GDM1 (cell line): Measurements from ENCODE around the gene RAD9A.
"Not testable (repeated sequence)": the region's sequence is repeated elsewhere in the genome, so short reads cannot be mapped to it uniquely, and the experiment has no call there.

Experiments used
- DNase-seq: peaks from one replicate; lab custom pipeline; 2025; lab: John Stamatoyannopoulos, UW

The RAD9A gene

GRCh38 chr11:67397536-67397935 is 5.8 kb downstream of the RAD9A start:
- DNase-seq = no peak

GRCh38 chr11:67397986-67398660 is 6.3 kb downstream of the RAD9A start:
- DNase-seq = no peak

DNA sequence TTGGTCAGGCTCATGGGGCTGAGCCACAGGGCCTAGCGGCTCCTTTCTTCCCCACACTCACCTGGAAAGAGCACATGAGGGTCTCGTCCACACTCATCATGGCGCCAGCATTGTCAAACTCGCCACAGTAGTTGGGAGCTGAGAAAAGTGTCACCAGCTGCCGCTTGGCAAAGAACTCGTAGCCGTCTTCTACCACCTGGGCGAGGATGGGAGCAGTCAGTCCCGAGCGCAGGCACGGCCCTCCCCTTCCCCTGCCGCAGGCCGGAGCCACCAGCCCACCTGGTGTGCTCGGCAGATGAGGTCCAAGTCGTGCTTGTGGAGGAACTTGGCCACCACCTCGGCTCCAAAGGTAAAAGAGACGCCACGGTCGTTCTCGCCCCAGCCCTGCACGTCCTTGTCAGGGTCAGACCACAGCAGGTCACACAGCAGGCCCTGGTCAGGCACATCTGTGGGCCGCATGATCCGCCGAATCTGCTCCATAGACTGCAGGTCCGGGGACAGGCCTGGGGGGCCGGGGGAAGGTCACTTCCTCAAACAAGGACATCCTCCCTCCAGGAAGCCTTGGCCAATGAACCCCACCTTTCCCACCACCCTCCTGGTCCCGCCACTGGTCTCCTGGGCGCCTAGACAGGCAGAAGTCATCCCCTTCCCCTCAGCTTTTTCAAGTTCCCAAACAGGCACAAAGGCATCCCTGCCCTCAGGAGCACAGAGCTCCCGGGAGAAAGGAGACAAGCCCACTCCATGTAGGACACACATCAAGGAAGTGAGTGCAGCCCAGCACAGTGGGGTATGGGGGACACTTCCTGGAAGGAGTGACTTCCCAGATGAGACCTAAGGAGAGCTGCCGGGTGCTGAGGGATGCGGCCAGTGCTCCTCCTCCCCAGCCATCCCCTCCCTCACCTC is 7.1 kb downstream of the RAD9A start:
- DNase-seq = no peak

- no peak for DNase-seq
These were observed 8.6 kb downstream of the RAD9A start for GRCh38 chr11:67400251-67400941.

GRCh38 chr11:67400942-67401494 is 9.2 kb downstream of the RAD9A start:
- no peak for DNase-seq

DNA sequence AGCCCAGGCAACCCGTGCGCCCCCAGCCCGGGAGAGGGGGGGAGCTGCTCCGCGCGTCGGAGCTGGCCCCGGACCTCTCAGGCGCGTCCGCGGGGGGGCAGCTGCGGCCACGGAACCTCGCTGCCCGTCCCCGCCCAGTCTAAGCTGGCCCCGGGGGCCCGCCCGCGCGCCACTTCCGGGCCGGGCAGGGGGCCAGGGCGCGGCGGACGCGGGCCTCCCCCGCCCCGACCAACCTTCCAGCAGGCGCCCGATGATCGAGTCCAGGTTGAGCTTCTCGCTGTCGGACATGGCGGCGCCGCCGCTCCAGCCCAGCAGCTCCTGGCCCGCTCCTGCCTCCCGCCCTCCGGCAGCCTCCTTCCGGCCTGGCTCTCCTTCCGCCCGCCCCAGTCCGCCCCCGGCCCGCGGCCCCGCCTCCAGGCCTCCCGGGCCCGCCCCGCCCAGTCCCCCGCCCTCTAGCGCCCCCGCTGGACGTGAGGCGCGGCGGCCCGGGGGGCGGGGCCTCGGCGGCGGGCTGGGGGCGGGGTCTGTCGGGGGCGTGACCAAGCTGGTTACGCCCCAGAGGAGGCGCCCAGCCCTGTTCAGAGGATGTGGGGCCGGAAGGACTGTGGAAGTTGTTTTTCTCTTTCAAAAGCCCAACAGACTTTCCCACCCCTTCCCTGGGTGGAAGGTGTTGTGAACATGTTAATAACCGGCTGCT is 9.9 kb downstream of the RAD9A start, which contains the start of gene PPP1CA:
TSS of gene PPP1CA (minus strand) at position 364 of the 697 bp plus-strand sequence. CDS start at position 288, 76 bp downstream.
- peak; percentile 88 for DNase-seq

- not testable (repeated sequence) for DNase-seq
These were observed 10.5 kb downstream of the RAD9A start for GRCh38 chr11:67402192-67402839.

DNA sequence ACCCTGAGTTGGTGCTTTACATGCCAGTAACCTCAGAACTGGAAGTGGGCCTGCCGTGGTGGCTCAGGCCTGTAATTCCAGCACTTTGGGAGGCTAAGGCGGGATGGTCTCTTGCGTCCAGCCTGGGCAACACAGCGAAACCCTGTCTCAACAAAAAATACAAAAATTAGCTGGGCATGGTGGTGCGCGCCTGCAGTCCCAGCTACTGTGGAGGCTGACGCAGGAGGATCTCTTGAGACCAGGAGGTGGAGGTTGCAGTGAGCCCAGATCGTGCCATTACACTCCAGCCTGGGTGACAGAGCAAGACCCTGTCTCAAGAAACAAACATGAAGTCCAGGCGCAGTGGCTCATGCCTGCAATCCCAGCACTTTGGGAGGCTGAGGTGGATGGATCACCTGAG is 11.3 kb downstream of the RAD9A start:
- DNase-seq = not testable (repeated sequence)

GRCh38 chr11:67404515-67405195 is 12.9 kb downstream of the RAD9A start:
- no peak for DNase-seq

- DNase-seq = no peak
These were observed 13.4 kb downstream of the RAD9A start for GRCh38 chr11:67405196-67405567.

- no peak for DNase-seq
These were observed 14.0 kb downstream of the RAD9A start for GRCh38 chr11:67405688-67406339.

GRCh38 chr11:67406420-67406968 is 14.7 kb downstream of the RAD9A start:
- DNase-seq = no peak

DNA sequence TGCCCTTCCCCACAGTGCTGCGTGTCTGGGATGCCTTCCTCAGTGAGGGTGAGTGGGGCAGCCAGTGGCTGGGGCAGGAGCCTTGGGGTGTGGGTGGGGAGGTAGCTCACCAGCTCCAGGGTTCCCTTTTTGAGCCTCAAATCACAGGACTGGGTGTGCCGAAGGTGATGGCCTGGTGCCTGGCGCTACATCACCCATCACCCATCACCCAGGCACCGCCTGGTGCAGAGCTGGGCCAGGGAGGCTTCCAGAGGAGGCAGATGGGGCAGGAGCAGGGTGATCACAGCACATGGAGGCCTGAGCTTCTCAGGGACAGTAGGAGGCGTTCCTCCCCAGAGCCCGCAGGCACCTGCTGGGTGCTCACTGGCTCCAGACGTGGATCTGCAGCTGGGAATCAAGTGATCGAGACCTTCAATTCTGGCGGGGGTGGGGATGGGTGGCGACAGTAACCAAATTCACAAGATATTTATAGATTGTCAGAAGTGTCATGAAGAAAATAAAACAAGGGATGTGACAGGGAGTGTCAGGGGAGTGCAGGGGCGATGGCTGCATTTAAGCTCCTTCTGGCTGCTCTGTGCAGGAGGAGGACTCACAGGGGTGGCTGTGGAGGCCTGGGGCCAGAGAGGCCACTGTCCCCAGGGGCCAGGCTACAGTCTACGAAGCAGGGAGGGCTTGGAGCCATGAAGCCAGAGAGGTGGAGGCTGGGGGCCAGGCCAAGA is 15.3 kb downstream of the RAD9A start:
- DNase-seq = no peak

GRCh38 chr11:67407688-67408163 is 15.9 kb downstream of the RAD9A start:
- DNase-seq = no peak

- no peak for DNase-seq
These were observed 16.8 kb downstream of the RAD9A start for GRCh38 chr11:67408437-67409200.

- DNase-seq = peak; percentile 70
These were observed 17.5 kb downstream of the RAD9A start for GRCh38 chr11:67409261-67409666.

- no peak for DNase-seq
These were observed 18.1 kb downstream of the RAD9A start for GRCh38 chr11:67409781-67410368.

DNA sequence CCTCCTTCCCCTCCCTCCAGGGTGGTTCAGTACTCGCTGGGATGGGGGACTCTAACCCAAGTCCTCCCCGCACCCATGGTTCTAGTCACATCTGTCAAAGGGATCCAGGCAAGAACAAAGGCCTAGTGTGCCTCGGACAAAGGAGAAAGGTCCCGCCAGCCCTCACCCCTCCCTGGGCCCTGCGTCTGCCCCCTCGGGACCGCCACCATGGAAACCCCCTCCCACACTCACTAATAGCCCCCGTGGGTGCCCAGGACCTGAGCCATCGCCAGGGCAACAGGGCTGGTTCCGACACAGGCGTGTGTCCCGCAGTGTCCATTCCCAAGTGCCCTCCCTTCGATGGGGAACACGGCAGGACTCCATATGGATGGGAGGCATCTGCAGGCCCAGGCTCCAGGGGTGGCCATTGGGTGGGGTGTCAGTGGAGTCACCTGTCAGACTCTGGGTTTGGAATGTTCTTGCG is 18.6 kb downstream of the RAD9A start:
- DNase-seq = no peak
